NCI-H748 treated with DMSO at 0.1 percent for 48 hours (cell line): ENCODE measurements around the gene CHD2.
A peak's percentile ranks its signal among the peaks of the same experiment; 100 is the strongest.

Experiments used
- DNase-seq: peaks from one replicate; lab custom pipeline; 2025; lab: John Stamatoyannopoulos, UW

The CHD2 gene

DNA sequence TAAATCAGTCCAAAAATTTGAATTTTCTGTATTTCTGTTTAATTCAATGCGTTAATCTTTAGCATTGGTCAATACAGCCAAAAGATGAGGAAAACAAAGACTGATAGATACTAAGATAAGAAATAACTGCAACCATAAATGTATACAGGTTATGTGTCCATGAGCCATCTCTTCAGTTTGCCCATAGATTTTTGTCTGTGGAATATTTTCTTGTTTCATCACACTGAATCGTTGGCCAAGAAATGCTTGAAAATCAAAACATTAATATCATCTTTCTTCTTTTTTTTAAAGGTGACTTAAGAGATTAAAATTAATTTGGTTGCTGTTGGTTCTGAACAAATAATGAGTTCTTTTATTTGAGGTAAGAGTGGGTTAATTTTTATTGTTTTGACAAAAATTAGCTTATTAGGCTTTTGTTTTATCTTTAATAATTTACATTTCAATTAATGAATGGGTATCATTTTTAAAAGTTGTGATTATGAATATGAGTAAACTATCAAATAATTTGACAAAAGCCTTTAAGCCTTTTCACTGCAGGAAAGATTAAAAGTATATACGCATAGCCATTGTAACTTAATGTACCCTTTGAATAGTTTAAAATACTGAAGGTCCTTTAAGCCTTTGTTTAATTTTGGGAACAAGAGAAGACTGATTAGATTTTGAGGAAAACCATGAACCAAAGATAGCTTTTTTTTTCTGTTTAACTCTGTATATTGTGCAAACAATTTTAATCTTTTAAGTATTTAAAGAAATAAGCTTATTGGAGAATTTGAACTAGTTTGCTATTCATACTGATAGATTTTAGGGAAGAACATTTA is 14.7 kb upstream of the CHD2 start:
- no peak for DNase-seq

DNA sequence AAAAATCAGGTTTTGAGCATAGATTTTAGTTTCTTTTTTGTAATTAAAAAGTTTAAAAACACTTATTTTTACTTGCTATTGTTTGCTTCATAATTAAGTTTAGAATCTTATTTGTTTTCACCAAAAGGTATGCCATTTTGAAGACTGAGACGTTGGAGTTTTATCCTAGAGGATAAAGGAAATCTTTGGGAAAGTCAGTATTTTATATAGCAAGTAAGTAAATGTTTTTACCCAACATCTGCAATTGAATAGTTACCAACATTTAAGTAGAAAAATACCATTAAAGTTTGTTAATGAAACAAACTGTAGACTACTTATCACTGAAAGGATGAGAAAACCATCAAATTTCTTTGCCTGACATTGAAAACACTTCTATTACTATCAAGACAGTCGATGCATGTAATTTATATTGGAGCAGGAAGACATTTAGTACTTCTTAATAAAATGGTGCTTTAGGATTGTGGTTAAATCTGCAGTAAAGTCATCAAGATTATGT is 14.0 kb upstream of the CHD2 start:
- no peak for DNase-seq

DNA sequence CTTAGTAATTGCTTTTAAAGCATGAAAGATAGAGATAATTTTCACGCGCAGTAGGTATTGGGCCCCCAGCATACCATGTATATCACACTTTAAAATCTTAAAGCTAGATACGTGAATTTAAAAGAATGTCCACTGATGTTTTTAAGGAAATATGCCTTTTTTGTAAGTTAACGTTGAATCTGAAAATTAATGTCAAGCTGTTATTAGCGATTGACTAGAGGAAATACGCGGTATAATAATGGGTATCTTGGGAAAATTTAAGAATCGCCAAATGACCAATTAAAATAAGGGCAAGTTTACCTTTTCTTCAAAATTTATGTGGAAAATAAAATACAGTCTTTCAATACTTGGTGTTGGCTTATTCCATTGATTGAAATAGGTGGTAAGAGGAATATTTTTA is 13.3 kb upstream of the CHD2 start:
- DNase-seq = no peak

DNA sequence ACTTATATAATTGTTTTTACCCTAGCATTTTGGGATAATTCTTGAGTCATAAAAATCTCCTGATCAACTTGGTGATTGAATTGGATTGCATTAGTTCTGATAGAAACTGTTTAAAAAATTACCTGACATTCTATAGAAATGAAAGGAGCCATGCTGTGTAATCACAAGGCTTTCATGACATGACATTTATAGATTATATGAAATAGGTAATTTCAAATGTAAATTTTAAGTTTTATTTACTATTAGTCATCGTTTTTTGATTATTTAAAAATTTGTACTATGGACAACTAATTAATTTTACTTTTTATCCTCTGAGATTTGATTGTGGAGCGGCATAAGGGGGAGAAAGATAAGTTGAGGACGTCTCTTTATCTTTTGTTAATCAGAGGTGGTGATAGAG is 12.3 kb upstream of the CHD2 start:
- DNase-seq = no peak

- DNase-seq = no peak
These were observed 10.6 kb upstream of the CHD2 start for GRCh38 chr15:92889390-92890107.

GRCh38 chr15:92891533-92892200 is 8.5 kb upstream of the CHD2 start:
- DNase-seq = no peak

- DNase-seq = no peak
These were observed 7.9 kb upstream of the CHD2 start for GRCh38 chr15:92892201-92892555.

GRCh38 chr15:92893200-92893599 is 6.9 kb upstream of the CHD2 start:
- DNase-seq = no peak

DNA sequence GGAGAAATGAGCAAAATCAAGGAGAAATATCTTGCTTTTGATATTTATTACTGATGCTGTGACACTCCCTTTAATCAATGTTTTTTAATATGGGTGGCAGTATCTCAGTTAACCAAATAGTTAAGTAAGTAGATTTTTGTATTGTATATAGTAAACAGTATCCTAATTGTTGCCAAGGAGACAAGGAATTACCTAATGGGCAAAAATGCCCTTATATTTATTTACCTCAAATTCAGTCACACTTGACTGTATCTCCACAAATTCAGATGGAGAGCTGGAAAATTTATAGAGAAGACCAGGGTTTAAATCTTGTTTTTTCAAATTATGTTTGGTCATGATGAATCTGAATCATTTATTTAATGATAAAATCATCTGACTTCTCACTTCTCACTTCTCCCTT is 3.6 kb upstream of the CHD2 start:
- DNase-seq = no peak

DNA sequence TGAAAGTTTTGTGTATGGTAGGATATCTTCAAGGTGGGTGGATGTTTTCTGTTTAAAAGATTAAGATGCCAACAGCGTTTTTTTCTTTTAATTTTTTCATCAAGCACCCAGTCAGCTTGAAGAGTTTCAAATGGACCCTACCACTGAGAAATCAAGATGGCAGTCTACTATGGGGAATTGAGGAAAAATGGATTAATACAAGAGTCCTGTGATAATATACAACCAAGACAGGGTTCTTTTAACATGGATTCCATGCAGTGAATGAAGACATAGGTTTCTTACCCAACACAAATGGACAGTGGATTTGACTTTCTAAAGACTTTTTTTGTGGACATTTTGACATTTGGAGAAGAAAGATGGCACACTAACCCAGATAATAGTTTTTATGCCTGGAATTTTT is 2.5 kb upstream of the CHD2 start:
- no peak for DNase-seq

DNA sequence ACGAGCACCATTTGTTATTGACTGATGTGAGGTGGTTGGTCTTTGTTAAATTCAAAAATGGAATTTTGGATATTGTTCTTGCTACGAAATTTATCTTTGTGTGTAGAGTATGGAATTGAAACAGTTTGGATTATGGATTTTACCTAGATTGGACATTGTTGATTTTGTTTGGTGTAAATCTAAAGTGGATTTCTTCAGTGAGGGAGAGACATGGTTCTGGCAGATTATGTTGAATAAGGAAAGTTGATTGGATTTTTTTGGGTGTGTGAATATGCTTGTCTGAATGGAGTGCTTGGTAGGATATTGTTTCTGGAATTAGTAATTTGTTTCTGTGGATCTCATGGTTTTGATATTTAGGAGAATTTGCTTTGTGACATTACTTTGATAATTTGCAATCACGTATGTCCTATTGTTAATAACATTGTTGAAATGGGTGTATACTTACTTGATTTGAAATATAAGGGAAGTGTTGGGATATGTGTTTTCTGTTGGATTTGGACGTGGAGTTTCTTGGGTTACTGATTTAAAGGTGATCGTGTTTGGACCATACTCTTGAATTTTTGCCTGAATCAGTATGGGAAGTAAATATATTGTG is 1.0 kb upstream of the CHD2 start:
- DNase-seq = no peak

DNA sequence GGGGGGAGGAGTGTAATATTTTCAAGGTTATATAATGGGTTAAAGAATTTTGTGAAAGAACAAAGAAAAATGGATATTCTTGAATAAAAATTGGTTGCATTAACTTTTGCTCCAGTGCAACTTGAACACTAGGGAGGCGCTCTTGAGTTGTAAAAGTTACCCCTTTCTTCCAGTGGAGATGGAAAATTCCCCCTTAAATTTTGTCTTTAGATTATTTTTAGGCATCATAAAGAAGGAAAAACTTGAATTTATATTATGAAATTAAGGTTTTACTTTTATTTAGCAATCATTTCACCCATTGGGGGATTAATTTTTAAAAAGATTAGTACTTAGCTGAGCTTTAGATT is 550 bp upstream of the CHD2 start:
- DNase-seq = no peak

GRCh38 chr15:92900731-92901071 is 577 bp downstream of the CHD2 start:
- no peak for DNase-seq

DNA sequence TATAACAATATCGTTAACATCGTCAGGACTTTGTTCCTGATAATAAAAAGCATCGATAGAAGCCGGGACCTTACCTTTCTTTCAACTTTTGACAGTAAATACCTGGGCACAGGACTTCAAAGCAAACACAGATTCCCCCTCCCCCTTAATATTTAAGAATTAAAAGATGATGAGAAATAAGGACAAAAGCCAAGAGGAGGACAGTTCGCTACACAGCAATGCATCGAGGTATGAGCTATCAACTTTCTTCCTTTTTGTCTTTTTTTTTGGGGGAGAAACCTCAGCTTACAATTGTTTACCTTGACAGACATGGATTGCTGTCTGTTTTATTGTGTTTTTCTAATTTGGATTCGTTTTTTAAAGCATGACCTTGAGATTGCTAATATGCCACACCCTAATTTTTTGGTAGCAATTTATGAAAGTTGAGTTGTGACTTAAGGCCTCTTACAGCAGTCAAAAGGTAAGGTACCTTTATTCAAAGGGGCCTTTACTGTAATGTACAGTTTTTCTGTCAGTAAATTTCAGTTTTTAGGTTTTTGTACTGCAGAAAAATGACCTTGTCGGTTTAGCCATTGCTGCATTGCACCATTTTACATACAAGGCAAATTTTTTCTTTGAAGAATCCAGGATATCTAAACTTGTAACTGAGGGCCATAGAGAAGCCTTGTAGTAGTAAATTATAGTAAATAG is 1.1 kb downstream of the CHD2 start:
- no peak for DNase-seq

DNA sequence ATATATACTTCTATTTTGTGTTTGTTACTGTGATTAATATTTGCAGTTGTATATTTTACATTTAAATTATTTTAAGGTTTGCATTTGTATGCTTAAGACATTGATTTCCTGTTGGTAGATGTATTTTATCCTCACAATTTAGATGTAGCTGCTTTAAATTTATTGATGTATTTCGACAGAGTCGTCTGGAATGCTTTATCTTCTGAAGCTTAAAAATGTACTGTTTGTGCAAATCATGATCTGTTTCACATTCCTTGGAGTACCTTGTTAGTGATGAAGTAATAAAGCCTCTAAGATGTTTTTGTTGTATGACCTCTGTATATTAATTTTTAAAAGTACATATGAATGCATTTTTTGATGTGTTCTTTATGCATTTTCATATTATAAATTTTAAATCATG is 1.9 kb downstream of the CHD2 start:
- no peak for DNase-seq

DNA sequence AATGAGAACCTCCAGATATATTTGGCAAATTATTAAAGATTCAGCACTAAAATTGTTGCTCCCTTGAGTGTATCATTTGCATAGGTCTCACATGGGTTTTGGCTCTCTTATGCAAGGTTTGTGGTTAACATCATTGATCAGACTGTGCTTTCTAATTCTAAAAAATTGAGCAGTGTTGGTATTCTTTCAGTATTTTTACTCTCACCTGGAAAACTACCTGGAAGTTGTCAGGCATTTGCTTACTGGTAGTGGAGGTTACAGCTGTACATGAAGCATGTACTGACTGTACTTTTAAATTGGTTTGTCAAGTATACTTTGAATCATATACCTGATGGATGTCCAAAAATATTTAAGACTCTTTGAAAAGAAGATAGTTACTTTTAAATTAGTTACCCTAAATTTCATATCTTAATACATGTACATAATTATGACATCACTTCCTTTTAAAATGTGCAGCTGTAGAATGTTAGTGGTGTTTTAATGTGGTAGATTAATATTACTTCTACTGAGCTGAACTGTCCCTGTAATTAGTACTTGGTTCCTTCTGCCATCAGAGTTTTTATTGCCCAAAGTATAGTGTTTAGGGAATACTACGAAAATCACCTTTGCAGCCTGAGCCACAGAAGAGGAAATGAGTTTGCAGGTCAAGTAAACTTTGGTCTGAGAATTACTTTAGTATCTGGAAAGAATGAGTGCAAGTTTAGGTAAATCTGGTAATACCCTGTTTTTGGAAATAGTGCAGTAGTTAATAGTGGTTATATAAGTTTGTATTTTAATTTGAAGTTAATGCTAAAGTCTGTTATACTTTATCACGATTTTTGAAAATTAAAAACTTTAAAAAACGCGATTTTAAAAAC is 2.8 kb downstream of the CHD2 start:
- DNase-seq = no peak

- no peak for DNase-seq
These were observed 3.5 kb downstream of the CHD2 start for GRCh38 chr15:92903631-92903965.

DNA sequence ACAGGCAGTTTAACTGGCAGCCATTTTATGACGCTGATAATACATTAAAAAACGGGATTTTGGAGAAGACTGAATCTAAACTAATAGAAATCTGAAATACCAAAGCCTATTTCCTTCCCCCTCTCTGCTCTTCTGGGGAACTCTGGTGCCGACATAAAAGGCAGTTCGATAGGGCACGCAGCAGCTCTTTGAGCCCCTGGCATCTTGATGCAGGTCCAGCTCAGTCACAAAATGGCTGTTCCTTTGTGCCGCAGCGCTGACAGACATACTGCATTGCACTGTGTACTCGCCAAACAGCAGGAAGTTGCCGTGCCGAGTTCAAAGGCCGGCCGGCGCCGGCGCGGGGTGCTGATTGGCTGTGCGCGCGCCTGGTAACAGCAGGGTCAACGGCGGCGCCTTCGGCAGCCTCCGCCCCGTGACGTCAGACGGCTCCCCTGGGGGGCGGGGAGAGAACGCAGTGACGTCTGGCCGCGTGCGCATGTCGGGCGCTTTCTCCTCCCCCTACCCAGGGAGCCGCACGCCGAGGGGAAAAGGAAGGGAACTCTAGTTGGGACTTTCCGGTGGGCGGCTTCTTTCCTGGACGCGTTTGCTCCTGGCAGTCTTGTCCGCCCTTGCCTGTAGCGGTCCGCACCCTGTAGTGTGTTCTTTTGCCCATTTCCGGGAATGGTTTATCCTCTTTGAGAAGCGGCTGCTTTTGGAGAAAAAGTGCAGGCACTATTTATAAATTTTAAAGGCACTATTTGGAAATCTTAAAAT is 4.0 kb downstream of the CHD2 start:
- peak; percentile 92 for DNase-seq

- DNase-seq = no peak
These were observed 4.8 kb downstream of the CHD2 start for GRCh38 chr15:92904722-92905571.

GRCh38 chr15:92906020-92906419 is 5.9 kb downstream of the CHD2 start:
- no peak for DNase-seq
